HG02870 (cell line): Measurements from ENCODE around the gene IQSEC2.

ENCODE experiments used
- ATAC-seq: cut with Tn5 transposase; IDR thresholded peaks from one replicate; pipeline ENCODE4 v1.9.1; 2021; ENCODE audit warnings: mild to moderate bottlenecking, moderate library complexity; ENCODE audit not compliant: unreplicated experiment

Gene IQSEC2

DNA sequence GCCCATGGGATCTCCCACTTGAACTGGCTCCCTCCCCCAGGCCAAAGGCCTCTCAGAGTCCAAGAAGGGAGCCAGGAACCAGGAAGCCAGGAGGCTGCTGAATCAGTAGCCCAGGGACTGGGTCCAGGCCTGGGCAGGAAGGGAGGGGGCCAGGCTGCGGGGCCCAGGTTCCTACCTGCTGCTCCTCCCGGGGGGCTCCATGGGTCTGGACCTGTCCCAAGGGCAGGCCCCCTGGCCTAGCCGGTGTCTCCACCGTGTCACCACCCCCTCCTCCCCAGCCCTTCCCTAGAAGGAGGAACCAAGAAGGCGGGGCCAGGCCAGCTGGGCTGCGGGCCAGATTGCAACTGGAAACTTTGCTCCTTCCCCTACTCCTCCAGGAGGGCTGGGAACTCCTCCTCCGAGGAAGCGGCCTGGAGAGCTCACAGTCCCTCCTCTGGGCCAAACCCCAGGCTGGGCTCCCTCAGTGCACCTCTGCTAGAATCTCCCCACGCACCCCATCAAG is at the start of gene IQSEC2:
Gene IQSEC2 (minus strand): TSS at position 264 of the 502 bp plus-strand sequence.
- ATAC-seq = no peak

DNA sequence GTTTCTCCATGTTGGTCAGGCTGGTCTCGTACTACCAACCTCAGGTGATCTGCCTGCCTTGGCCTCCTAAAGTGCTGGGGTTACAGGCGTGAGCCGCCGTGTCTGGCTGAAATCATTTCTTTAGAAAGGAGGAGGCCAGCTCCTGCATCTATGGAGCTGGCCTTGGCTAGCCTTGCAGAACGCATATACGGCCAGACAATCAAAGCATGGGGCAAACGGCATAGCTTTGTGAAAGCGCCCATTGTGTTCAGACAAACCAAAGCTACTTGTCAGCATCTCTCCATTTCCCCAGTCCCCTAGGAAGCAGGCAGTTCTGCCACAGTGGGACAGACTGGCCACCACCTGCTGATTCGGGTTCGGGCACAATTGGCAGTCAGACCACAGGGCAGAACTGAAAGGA is 48.9 kb upstream of the IQSEC2 start:
- no peak for ATAC-seq

DNA sequence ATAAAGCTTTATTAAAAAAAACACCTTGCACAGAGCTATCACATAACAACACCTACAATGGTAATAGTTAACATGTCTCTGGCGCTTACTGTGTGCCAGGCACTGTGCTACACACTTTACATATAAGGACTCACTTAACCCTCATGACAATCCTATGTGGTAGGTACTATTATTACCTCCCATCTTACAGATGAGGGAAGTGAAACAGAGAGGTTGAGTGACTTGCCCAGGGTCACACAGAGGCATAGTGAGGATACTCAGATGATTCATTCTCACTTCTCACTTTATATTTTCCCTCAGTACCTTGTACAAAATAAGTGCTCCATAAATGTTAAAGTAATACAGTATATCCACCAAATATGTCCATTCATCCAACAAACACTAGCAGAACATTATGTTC is 43.4 kb upstream of the IQSEC2 start:
- ATAC-seq = peak; percentile 44

DNA sequence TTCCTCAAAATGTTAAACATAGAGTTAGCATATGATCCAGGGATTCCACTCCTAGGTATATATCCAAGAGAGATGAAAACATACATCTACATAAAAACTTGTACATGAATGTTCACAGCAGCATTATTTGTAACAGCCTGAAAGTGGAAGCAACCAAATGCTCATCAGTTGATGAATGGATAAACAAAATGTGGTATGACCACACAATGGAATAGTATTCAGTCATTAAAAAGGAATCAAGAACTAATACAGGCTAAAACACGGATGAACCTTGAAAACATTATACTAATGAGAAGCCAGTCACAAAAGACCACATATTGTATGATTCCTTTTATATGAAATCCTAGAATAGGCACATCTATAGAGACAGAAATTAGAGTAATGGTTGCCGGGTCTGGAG is 42.7 kb upstream of the IQSEC2 start:
- no peak for ATAC-seq

DNA sequence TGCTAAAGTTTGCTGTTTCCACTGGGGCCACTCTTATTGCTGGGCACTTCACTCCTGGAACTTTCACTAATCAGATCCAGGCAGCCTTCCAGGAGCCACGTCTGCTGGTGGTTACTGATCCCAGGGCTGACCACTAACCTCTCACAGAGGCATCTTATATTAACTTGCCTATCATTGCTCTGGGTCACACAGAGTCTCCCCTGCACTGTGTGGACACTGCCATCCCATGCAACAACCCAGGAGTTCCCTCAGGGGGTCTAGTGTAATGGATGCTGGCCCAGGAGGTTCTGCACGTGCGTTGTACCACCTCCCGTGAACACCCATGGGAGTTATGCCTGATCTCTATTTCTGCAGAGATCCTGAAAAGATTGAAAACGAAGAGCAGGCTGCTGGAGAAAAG is 41.8 kb upstream of the IQSEC2 start:
- ATAC-seq = no peak

DNA sequence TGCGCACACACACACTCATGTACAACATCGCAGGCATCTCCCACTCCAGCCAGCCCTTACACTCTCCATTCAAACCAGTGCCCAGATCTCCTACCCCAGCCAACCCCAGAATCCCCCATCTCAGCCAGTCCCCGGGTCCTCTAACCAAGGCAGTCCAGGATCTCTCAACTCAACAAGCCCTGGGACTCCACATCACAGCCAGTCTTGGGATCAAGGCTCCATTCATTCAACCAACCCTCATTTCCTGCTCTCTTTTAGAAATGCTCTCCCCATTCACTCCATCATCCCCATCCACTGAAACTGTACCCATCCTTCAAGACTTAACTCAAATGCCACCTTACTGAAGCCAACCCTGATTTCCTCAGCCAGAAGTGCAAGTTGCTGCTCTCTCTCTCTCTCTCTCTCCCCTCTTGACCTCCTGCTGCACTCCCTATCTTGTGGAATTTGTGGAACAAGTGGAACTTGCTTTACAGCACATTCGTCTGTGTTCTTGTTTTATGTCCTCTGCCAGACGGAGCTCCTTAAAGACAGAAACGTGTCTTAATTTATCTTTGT is 40.6 kb upstream of the IQSEC2 start:
- no peak for ATAC-seq

DNA sequence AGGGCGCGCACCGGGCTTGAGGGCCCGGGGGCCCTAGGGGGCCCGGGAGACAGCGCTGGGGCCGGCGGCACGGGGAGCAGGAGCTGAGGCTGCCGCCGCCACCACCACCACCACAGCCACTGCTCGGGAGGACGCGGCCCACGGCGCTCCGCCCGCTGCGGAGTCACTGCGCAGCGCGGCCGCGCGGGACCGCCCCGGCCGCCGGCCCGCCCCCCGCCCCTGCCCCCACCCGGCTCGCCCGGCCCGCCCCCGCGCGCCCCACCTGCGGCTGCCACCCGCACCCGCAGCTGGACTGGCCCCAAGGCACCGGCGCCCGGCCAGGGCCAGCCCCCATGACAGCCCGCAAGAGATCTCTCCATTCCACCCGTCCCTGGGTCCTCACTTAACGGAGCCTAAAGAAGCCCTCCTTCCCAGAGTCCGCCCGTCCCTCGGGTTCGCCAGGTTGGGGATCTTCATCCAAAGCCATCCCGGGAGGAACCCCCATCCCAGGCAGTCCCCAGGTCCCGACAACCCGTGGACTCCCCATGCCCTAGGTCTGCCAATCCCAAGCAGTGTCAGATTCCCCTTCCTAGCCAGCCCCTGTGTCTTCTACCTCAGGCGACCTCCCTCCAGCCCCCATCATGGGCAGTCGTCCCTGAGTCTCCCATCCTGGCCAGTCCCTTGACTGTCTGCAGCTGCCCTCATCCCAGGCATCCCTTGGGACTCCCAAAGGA is 40.0 kb upstream of the IQSEC2 start:
- no peak for ATAC-seq

DNA sequence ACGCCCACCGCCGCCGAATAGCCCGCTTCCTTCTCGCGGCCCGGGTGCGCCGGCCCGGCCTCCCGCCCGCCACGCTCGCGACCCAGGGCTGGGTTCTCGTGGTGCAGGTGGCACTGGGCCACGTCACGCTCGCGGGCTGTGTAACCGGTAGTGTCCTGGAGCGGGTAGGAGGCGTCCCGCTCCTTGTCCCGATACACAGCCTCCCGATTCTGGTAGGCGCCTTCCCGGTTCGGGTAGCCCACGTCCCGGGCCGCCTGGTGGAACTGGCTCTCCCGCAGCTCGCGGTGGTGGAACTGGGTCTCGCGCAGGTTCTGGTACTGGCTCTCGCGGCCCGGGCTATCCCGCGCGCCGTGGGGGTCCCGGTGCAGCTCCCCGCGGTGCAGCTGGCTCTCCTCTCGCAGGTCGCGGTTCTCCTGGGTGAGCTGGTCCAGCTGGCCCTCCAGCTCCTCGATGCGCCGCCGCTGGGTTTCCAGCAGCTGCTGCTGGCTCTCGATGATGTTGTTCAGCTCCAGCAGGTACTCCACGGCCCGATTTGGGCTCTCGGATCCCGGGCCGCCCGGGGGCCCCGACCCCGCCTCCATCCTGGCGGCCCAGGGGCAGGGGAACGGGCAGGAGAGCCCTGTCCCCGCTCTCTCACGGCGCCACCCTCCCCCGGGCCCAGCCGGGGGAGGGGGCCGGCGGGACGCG is 39.3 kb upstream of the IQSEC2 start:
- ATAC-seq = no peak

DNA sequence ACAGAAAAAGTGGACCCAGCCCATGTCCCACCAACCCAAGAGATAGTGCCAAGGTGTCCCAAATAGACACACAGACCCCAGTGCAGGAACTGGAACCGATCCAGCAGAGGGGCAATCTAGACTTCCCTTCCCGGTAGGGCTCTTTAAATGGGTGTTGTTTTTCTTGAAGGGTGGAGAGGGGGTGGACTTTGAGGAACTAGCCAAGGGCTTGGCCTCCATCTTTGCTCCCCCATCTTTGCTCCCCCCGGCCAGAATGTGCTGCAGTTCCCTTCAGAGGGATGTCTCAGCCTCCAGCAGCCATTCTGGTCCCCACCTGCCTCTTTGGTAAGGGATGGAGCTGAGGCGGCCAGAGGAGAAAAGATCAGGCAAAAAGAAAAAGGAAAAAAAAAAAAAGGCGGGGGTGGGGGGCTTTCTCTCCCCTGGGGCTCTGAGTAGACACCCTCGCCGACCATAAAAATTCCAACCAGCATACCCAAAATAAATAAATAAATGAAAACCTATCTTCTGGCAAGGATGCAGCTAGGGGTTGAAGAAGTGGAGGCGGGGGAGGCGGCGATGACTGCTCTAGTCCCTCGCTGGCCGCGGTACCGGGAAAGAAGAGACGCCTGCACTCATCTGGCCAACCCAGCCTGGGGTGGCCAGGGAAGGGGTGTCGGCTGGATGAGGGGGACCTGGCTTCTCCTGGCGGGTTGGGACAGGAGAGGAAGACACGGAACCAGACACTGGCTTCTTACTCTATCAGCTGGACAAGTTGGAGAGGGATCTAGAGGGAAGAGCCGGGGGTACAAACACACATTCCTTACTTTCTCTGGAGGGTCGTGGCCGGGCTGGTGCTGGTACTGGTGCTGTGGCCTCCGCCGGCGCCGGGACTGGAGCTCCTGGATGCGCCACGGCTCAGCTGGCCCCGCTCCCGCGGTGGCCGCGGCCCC is 38.5 kb upstream of the IQSEC2 start:
- ATAC-seq = no peak

DNA sequence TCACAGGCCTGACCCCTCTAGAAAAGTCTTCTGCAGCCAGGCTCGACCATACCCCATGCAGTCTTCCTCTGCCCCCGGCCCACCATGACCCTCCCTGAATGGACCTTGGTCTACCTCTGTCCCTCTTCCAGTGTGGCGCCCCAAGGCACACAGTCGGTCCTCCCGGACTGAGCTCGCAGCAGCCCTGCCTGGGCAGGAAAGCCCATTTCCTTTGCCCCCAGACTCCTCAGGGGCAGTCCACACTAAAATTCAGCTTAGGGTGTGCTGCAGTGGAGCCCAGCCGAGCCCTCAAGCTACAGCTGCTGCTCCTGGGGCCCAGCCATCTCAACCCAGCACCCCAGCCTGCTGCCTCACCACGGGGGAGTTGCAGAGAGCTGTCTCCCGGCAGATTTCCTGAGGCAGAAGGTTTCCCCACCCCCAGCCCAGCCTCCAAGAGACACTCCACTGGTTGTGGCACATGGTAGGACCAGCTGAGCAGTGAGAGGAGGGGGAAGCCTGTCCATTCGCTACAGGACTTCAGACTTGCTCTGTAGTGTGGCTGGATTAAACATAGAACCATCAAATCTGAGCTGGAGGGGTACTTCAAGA is 37.5 kb upstream of the IQSEC2 start:
- no peak for ATAC-seq

DNA sequence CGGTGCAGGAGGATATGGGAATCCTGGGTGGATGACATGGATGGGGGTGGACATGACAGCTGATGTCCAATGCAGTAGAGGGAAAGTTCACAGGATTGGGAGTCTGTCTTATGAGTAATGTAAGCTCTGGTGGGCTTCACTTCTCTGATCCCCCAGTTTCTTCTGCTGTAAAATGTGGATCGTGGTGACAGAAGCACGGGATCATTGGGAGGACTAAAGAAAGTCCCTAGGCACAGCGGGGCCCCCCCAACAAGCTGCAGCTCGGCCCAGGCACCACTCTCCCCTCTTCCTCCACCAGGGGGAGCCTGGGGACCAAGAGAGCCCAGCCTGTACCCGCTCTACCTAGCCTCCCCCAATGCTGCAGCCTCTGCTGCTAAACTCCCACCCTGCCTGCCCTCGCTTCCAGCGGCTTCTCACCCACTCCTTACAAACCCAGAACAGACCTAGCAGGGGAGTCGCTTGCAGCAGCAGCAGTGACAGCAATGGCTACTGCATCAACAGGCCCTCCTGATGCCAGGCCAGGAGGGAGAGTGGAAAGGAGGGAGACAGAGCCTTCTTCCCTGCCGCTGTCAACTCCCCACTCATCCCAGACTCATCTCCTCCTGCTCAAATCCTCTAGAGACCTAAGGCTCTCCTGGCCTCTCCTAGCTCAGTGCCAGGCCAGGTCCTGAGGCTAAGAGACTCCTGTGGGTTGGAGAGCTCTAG is 36.1 kb upstream of the IQSEC2 start:
- ATAC-seq = peak; percentile 65

DNA sequence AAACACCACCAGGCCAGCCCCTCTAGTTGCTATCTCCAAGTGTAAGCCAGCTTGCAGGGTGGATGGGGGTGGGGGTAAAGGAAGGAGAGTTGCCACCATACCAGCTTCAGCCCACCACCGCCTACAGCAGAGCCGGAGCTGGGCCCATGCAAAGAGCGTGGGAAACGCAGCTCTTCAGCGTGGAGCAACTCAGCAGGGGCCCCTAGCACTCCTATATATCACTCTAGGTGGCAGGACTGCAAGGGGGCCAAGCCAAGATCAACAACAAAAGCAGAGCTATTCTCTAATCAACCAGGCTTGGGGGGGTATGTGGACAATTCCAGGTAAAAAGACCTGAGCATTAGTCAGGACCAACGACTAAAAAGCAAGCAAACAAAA is 35.5 kb upstream of the IQSEC2 start:
- ATAC-seq = no peak

DNA sequence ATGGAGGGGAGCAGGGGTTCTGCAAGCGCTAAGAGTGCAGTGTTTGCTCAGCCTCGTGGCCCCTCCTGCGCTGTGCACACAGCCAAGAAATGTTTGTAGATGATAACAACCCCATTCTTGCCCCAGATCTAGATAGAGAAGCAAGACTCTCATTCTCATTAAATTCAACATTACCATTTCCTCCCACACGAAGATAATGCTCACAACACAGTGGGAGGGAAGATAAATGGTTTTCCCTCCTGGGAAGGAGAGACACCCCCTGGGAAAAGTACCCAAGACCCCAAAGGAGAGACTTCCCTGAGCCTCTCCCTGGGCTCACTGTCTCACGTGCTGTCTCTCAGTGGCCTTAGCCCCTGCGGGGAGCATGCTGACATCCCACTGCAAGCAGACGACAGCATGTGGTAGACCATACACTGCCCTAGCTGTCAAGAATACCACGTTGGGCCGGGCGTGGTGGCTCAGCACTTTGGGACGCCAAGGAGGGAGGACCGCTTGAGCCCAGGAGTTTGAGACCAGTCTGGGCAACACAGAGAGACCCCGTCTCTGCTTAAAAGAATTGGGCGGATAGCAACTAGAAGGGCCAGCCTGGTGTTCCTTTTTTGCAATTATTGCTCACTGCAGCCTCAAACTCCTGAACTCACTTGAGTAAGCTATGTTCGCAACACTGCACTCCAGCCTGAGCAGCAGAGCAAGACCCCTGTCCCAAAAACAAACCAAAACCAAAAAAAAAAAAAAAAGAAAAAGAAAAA is 34.9 kb upstream of the IQSEC2 start:
- ATAC-seq = no peak

DNA sequence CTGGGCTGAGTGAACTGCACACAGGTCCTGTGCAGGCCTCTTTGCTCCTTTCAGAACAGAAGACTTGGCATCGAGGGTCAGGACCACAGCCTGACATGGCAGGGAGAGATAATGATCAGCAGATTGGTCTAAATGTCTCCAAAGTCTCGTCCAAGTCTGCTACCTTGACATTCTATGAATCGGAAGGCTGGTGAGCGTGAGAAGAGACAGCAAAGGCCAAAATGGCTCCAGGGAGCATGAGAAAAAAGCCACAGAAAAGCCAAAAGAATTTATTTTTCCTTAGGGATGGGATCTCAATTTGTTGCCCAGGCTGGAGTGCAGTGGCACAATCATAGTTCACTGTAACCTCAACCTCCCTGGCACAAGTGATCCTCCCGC is 32.3 kb upstream of the IQSEC2 start:
- ATAC-seq = no peak

DNA sequence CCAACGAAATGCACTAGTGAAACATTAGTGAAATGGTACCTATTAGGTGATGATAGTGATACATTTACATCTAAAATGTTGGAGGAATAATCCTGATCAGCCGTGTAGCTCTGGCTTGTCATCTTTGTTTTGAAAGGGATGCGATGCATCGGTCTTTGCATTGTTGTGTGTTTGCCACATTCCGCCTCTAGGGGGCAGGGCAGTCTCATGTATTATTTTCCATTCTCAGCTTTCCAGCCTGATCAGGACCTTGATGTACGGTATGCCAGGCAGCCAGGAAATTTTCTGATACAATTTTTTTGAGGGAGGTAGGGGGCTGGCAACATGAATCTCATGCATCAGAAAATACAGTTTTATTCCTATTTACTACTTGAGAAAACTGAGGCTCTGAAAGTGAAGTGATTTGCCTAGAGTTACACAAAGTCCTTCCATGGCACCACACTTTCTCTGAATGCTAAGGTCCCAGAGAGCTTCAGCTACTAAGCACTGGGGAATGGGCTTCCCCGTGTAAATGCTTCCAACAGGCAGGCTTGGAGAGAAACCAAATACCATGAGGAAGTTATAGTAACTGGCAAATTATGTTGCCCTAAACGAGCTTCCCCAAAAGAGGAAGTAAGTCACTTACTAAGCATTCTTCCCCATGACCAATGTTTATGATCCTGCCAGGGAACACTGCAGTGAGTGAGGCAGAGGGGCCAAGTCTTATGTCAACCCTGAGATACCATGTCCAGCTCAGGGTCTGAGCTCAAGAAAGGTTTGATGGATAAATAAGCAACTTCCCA is 31.8 kb upstream of the IQSEC2 start:
- no peak for ATAC-seq

DNA sequence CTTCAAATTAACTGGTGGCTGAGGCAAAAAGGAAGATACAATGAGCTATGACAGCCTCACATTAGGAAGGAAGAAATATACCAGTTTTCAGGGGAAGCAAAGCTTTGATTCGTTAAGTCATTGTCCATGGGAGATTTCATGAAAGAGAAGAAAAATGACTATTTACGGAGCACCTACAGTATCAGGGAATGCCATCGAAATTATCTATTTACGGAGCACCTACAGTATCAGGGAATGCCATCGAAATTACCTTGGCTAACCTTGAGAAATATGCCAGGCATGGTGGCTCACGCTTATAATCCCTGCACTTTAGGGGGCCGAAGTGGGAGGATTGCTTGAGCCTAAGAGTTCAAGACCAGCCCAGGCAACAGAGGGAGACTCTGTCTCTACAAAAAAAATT is 28.5 kb upstream of the IQSEC2 start:
- ATAC-seq = no peak

DNA sequence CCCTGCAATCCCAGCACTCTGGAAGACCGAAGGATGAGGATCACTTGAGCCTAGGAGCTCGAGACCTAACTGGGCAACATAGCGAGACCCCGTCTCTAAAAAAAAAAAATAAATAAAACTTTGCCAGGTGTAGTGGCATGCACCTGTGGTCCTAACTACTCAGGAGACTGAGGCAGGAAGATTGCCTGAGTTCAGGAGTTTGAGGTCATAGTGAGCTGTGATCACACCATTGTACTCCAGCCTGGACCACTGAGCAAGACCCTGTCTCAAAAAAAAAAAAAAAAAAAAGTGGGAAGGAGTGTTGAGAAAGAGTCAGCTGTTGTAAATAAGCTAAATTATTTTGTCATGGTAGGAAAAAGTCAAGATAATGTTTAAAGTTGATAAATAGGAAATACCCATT is 27.5 kb upstream of the IQSEC2 start:
- ATAC-seq = no peak

DNA sequence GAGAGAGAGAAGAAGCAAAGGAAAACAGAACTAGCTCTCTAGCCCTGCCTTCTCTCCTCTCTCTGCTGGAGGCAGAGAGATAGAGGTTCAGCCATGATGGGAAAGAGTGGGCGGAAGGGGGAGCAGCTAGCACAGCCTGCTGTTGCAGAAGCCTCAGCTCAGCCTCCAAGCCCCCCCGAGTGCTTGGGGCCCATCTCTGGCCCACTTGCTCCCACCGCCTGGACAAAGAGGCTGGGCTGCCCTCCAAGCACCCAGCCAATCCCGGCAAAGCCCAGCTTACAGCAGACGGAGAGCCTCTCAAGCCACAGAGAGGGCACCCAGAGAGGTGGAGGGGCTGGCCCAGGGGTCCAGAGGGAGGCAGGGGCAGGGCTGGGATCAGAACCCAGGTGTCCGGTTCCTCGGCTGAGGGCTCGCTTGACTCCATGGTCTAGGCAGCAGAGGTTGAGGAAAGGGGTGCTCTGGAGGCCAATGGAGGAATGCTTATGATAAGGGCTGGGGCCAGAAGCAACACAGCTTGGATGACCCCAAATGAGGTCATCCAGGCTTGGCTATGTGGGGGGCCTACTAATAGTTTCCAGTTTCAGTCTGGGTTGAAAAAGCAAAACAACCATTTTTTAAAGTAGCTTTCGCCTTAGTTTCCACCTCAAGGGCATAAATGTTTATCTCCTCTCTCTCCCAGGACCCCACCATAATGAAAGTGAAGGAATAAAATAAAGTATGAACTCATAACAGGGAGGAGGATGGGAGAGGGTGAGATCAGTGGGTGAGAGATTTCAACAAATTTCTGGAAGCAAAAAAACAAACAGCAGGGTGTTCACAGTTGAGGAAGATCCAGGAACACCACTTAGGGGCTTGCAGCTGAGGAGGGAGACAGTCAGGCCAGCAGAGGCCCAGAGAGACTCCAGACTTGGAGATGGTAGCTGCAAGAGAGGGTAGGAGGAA is 24.9 kb upstream of the IQSEC2 start:
- no peak for ATAC-seq
